Erythroblast (primary cell): ENCODE results near the gene RUNDC1.
"Not testable (repeated sequence)": the region's sequence is repeated elsewhere in the genome, so short reads cannot be mapped to it uniquely, and the experiment has no call there.

Experiments
- GATA1 ChIP-seq: IDR thresholded peaks from 2 replicates; pipeline ENCODE4 v1.6.1; 2011; ENCODE audit warnings: low read depth, mild to moderate bottlenecking, control low read depth, low read length, moderate library complexity
- POLR2A ChIP-seq: IDR thresholded peaks from 2 replicates; pipeline ENCODE4 v1.6.1; 2011; ENCODE audit warnings: mild to moderate bottlenecking, low read length

DNA sequence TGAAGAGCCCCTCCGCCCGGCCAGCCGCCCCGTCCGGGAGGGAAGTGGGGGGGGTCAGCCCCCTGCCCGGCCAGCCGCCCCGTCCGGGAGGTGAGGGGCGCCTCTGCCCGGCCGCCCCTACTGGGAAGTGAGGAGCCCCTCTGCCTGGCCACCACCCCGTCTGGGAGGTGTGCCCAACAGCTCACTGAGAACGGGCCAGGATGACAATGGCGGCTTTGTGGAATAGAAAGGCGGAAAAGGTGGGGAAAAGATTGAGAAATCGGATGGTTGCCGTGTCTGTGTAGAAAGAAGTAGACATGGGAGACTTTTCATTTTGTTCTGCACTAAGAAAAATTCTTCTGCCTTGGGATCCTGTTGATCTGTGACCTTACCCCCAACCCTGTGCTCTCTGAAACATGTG, 7.0 kb upstream of the RUNDC1 start:
- not testable (repeated sequence) for TF ChIP-seq POLR2A, GATA1
